Fibroblast of lung (primary cell): ENCODE data around the gene TRAPPC5. TPM values are rescaled to one million over a fixed set of nuclear protein-coding genes. Genes with fewer than 3 reads are reported as not detected.

Experiments
- DNase-seq, 2 donors: peaks; one replicate each; pipeline versions ENCODE4 v3.0.0 to v3.0.0-alpha.2; 2010; ENCODE audit warnings: low read depth in 2 of 2
- H2AFZ ChIP-seq: 2 replicates; pipeline ENCODE4 v1.5.1; 2012; ENCODE audit warnings: low read length, control low read depth, inconsistent platforms
- H3K27ac ChIP-seq: 2 replicates; pipeline ENCODE4 v1.5.1; 2011; ENCODE audit warnings: low read length, control low read depth; ENCODE audit not compliant: insufficient read depth
- H3K27me3 ChIP-seq: 2 replicates; pipeline ENCODE4 v1.5.1; 2011; ENCODE audit warnings: mild to moderate bottlenecking, low read length; ENCODE audit not compliant: control insufficient read depth, insufficient read depth
- H3K36me3 ChIP-seq: 2 replicates; pipeline ENCODE4 v1.5.1; 2011; ENCODE audit warnings: low read length; ENCODE audit not compliant: control insufficient read depth, insufficient read depth
- H3K4me1 ChIP-seq: 2 replicates; pipeline ENCODE4 v1.5.1; 2011; ENCODE audit warnings: low read length; ENCODE audit not compliant: control insufficient read depth, insufficient read depth; ENCODE audit errors: extremely low read depth
- H3K4me2 ChIP-seq: 2 replicates; pipeline ENCODE4 v1.5.1; 2011; ENCODE audit warnings: low read length, control low read depth; ENCODE audit not compliant: insufficient read depth; ENCODE audit errors: extremely low read depth
- H3K4me3 ChIP-seq, 4 experiments: fragments of 200-600 bp in 1 of 4; sonication (generic) in 1 of 4; replicated peaks in 1 of 4; 2 replicates each; pipeline ENCODE4 v1.5.1; 2011 to 2016; ENCODE audit warnings: low read length in 4 of 4, low read depth in 3 of 4, mild to moderate bottlenecking in 3 of 4, control low read depth in 2 of 4, inconsistent platforms in 1 of 4, mixed read lengths in 1 of 4; ENCODE audit not compliant: insufficient read depth in 1 of 4; ENCODE audit errors: control extremely low read depth in 1 of 4
- H3K79me2 ChIP-seq: 2 replicates; pipeline ENCODE4 v1.5.1; 2012; ENCODE audit warnings: mild to moderate bottlenecking, low read length, inconsistent platforms; ENCODE audit not compliant: control insufficient read depth, insufficient read depth
- H3K9ac ChIP-seq: 2 replicates; pipeline ENCODE4 v1.5.1; 2011; ENCODE audit warnings: mild to moderate bottlenecking, low read length, control low read depth; ENCODE audit not compliant: insufficient read depth
- H3K9me3 ChIP-seq: 2 replicates; pipeline ENCODE4 v1.5.1; 2012; ENCODE audit warnings: low read depth, low read length; ENCODE audit not compliant: control insufficient read depth, insufficient read depth
- H4K20me1 ChIP-seq: 2 replicates; pipeline ENCODE4 v1.5.1; 2011; ENCODE audit warnings: low read length; ENCODE audit not compliant: control insufficient read depth, insufficient read depth; ENCODE audit errors: extremely low read depth
- EZH2 ChIP-seq: IDR thresholded peaks from 2 replicates; pipeline ENCODE4 v1.5.1; 2012; ENCODE audit warnings: low read length, control low read depth, mild to moderate bottlenecking; ENCODE audit errors: missing control alignments
- polyA plus RNA-seq, 2 donors: library from polyadenylated mRNA; depleted of rRNA in 1 of 2; stranded (reverse) in 1 of 2; unstranded in 1 of 2; fragments of >200 nt; gene quantifications; 2 replicates each; pipeline ENCODE4 v1.2.1, GENCODE V29; 2011 to 2012; ENCODE audit warnings: missing spikeins in 1 of 2
- total RNA-seq: library from RNA; depleted of rRNA; stranded (reverse); fragments of >200 nt; gene quantifications from 2 replicates; pipeline ENCODE4 v1.2.1, GENCODE V29; 2014
- TF ChIP-seq, protein P1 (sequence below), 2 donors: IDR thresholded peaks in 1 of 2; conservative IDR thresholded peaks in 1 of 2; 1 replicate in 1 of 2; 2 replicates in 1 of 2; pipeline ENCODE4 v1.5.1; 2011 to 2012; ENCODE audit warnings: low read length in 2 of 2, control low read depth in 1 of 2, inconsistent platforms in 1 of 2, low read depth in 1 of 2, mild to moderate bottlenecking in 1 of 2

Gene TRAPPC5
- total and polyA plus RNA-seq, 2 donors (not counting 1 experiment from before 2014, with no cell fraction given), result 19.4 to 103 TPM

DNA sequence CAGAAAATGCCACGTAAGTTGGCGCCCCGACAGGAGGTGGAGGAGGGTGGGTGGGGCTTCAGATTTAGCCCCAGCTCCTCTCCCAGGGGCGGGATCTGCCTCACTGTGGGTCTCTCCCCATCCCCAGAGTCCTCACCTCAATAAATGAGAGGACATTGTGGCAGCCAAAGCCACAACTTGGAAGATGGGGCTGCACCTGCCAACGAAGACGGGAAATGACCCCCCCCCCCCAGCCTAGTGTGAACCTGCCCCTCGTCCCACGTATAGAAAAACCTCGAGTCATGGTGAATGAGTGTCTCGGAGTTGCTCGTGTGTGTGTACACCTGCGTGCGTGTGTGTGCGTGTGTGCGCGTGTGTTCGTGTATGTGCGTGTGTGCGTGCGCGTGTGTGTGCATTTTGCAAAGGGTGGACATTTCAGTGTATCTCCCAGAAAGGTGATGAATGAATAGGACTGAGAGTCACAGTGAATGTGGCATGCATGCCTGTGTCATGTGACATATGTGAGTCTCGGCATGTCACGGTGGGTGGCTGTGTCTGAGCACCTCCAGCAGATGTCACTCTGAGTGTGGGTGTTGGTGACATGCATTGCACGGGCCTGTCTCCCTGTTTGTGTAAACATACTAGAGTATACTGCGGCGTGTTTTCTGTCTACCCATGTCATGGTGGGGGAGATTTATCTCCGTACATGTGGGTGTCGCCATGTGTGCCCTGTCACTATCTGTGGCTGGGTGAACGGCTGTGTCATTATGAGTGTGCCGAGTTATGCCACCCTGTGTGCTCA is 1.5 kb upstream of the TRAPPC5 start:
- no peak overlapping the region for H3K4me3 ChIP-seq
- TF ChIP-seq, protein P1, sequence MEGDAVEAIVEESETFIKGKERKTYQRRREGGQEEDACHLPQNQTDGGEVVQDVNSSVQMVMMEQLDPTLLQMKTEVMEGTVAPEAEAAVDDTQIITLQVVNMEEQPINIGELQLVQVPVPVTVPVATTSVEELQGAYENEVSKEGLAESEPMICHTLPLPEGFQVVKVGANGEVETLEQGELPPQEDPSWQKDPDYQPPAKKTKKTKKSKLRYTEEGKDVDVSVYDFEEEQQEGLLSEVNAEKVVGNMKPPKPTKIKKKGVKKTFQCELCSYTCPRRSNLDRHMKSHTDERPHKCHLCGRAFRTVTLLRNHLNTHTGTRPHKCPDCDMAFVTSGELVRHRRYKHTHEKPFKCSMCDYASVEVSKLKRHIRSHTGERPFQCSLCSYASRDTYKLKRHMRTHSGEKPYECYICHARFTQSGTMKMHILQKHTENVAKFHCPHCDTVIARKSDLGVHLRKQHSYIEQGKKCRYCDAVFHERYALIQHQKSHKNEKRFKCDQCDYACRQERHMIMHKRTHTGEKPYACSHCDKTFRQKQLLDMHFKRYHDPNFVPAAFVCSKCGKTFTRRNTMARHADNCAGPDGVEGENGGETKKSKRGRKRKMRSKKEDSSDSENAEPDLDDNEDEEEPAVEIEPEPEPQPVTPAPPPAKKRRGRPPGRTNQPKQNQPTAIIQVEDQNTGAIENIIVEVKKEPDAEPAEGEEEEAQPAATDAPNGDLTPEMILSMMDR (conservative IDR thresholded peaks at IDR 0.05 in 1 of 2, IDR thresholded peaks at IDR 0.05 in 1 of 2; ENCODE audit: low read depth in 1 of 2, low read length in 2 of 2), result no peak
- TF ChIP-seq EZH2, result no peak

DNA sequence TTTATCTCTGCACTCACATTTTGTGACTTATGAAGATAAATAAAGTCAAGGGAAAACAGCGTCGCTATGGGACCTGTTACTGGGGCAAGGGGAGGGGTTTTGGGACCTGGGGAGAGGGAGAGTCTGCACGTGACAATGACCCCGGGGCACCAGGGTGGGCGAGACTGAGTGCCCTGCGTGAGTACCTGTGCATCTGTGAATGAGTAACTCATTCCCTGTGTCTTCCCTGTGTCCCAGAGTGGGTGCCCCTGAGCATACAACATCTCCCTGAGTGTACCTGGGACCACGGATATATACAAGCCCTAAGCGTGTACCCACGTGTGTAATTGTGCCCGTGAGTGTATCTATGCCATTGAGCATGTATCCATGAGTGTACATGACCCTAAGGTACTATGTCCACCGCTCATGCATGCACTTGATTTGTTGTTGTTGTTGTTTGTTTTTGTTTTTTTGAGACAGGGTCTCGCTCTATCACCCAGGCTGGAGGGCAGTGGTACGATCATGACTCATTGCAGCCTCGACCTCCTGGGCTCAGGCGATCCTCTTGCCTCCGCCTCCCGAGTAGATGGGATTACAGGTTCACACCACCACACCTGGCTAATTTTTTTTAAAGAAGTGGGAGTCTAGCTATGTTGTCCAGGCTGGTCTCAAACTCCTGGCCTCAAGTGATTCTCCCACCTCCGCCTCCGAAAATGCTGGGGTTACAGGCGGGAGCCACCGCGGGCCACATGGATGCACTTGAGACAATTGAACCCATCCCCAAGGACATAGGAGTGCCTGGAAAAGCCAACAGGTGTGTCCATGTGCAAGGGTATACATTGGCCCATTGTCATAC is 645 bp upstream of the TRAPPC5 start:
- no peaks in the 10 kb centered on the region for H3K4me1 ChIP-seq
- H3K27ac ChIP-seq, result no peak overlapping the region
- no peak for DNase-seq
- no peaks in the 10 kb centered on the region for H4K20me1 ChIP-seq
- peak overlapping the region; percentile 67 for H3K4me2 ChIP-seq
- peak overlapping the region in 2 of 4 experiments; percentile 30 to 46 for H3K4me3 ChIP-seq
- peaks cover 4% of the 10 kb centered on the region for H3K36me3 ChIP-seq
- no peaks in the 10 kb centered on the region for H3K9me3 ChIP-seq
- peak overlapping the region; percentile 57 for H2AFZ ChIP-seq
- H3K79me2 ChIP-seq, result peaks cover 7% of the 10 kb centered on the region
- H3K9ac ChIP-seq, result no peak overlapping the region
- no peak for TF ChIP-seq EZH2
- TF ChIP-seq, protein P1 (conservative IDR thresholded peaks at IDR 0.05 in 1 of 2, IDR thresholded peaks at IDR 0.05 in 1 of 2; ENCODE audit: low read depth in 1 of 2, low read length in 2 of 2), result no peak
- H3K27me3 ChIP-seq, result peaks cover 2% of the 10 kb centered on the region

More for the DNA sequence above, 1.5 kb upstream of the TRAPPC5 start:
- H3K36me3 ChIP-seq, result peaks cover 4% of the 10 kb centered on the region
- no peaks in the 10 kb centered on the region for H4K20me1 ChIP-seq
- H2AFZ ChIP-seq, result no peak overlapping the region
- no peak for DNase-seq
- no peaks in the 10 kb centered on the region for H3K4me1 ChIP-seq
- no peak overlapping the region for H3K9ac ChIP-seq
- peaks cover 2% of the 10 kb centered on the region for H3K27me3 ChIP-seq
- no peaks in the 10 kb centered on the region for H3K9me3 ChIP-seq
- peaks cover 7% of the 10 kb centered on the region for H3K79me2 ChIP-seq
- no peak overlapping the region for H3K27ac ChIP-seq
- H3K4me2 ChIP-seq, result no peak overlapping the region
